IMR-90 (cell line): Measurements from ENCODE around the gene PTGDS. TPM values are rescaled to one million over a fixed set of nuclear protein-coding genes. Genes with fewer than 3 reads are reported as not detected.

ENCODE experiments used
- ATAC-seq: fragments of 200-7000 bp; cut with Tn5 transposase; 2 replicates; pipeline ENCODE4 v1.9.1; 2020; ENCODE audit warnings: low read depth, mild to moderate bottlenecking, moderate library complexity
- BruUV-seq: library from RNA; stranded (reverse); fragments of 400-500 nt; replicated peaks from 2 replicates; lab custom pipeline; 2021; lab: Mats Ljungman, UMichigan
- CTCF ChIA-PET: fragments of 300-600 bp; formaldehyde crosslinking; extraction: SDS; loops from one replicate; lab custom pipeline; 2021; ENCODE audit warnings: antibody characterized with exemption; lab: Yijun Ruan, JAX
- POLR2A ChIA-PET: fragments of 300-600 bp; sonication (Branson Sonifier 250); formaldehyde crosslinking; loops from one replicate; lab custom pipeline; 2022; ENCODE audit warnings: antibody characterized with exemption; ENCODE audit not compliant: unreplicated experiment; lab: Charles Lee
- DNase-seq: peaks from one replicate; pipeline ENCODE4 v3.0.0; 2013
- H2AFZ ChIP-seq: replicated peaks from 2 replicates; pipeline ENCODE3; 2013; ENCODE audit warnings: low read length, mild to moderate bottlenecking; ENCODE audit not compliant: poor library complexity
- H2AK5ac ChIP-seq: 2 replicates; pipeline ENCODE4 v1.6.1; 2013; ENCODE audit warnings: low read depth, low read length, inconsistent platforms
- H2AK9ac ChIP-seq: replicated peaks from 2 replicates; pipeline ENCODE3; 2013; ENCODE audit warnings: mild to moderate bottlenecking, low read depth, low read length, moderate library complexity; ENCODE audit not compliant: poor library complexity
- H2BK120ac ChIP-seq: 2 replicates; pipeline ENCODE4 v1.6.1; 2013; ENCODE audit warnings: low read depth, low read length, inconsistent platforms
- H2BK15ac ChIP-seq: 3 replicates; pipeline ENCODE4 v1.6.1; 2013; ENCODE audit warnings: low read depth, low read length, inconsistent platforms
- H2BK20ac ChIP-seq: 2 replicates; pipeline ENCODE4 v1.6.1; 2013; ENCODE audit warnings: low read depth, mild to moderate bottlenecking, inconsistent platforms, low read length, moderate library complexity
- H2BK5ac ChIP-seq: 2 replicates; pipeline ENCODE4 v1.6.1; 2013; ENCODE audit warnings: mild to moderate bottlenecking, low read depth, low read length, inconsistent platforms; ENCODE audit not compliant: poor library complexity, severe bottlenecking
- H3K14ac ChIP-seq: replicated peaks from 2 replicates; pipeline ENCODE4 v1.6.1; 2013; ENCODE audit warnings: low read depth, low read length, inconsistent platforms
- H3K18ac ChIP-seq: 2 replicates; pipeline ENCODE4 v1.6.1; 2013; ENCODE audit warnings: low read depth, low read length, control low read depth
- H3K23ac ChIP-seq: 2 replicates; pipeline ENCODE4 v1.6.1; 2013; ENCODE audit warnings: low read depth, low read length, inconsistent platforms
- H3K27ac ChIP-seq: 2 replicates; pipeline ENCODE4 v1.5.1; 2013; ENCODE audit warnings: mild to moderate bottlenecking, control low read depth, low read length; ENCODE audit not compliant: insufficient read depth
- H3K27me3 ChIP-seq: 2 replicates; pipeline ENCODE4 v1.6.1; 2013; ENCODE audit warnings: low read length; ENCODE audit not compliant: control insufficient read depth, insufficient read depth
- H3K36me3 ChIP-seq: 2 replicates; pipeline ENCODE4 v1.6.1; 2013; ENCODE audit warnings: low read length, mixed read lengths; ENCODE audit not compliant: control insufficient read depth, insufficient read depth
- H3K4ac ChIP-seq: 2 replicates; pipeline ENCODE4 v1.6.1; 2013; ENCODE audit warnings: low read depth, low read length, inconsistent platforms
- H3K4me1 ChIP-seq: 2 replicates; pipeline ENCODE4 v1.6.1; 2013; ENCODE audit warnings: low read length, mixed read lengths; ENCODE audit not compliant: control insufficient read depth, insufficient read depth
- H3K4me2 ChIP-seq: 2 replicates; pipeline ENCODE4 v1.6.1; 2013; ENCODE audit warnings: low read depth, mild to moderate bottlenecking, control low read depth, low read length, moderate library complexity
- H3K4me3 ChIP-seq: 2 replicates; pipeline ENCODE4 v1.5.1; 2013; ENCODE audit warnings: low read depth, mild to moderate bottlenecking, control low read depth, low read length, moderate library complexity; ENCODE audit not compliant: insufficient read depth
- H3K56ac ChIP-seq: 2 replicates; pipeline ENCODE4 v1.6.1; 2013; ENCODE audit warnings: low read length, inconsistent platforms; ENCODE audit not compliant: insufficient read depth; ENCODE audit errors: extremely low read depth
- H3K79me1 ChIP-seq, 2 experiments: 2 replicates each; pipeline ENCODE4 v1.6.1; 2013; ENCODE audit warnings: low read length in 2 of 2, inconsistent platforms in 1 of 2, low read depth in 1 of 2
- H3K9ac ChIP-seq: 2 replicates; pipeline ENCODE4 v1.6.1; 2013; ENCODE audit warnings: low read depth, low read length, control low read depth
- H3K9me1 ChIP-seq: 2 replicates; pipeline ENCODE4 v1.6.1; 2013; ENCODE audit warnings: low read length, inconsistent platforms; ENCODE audit not compliant: insufficient read depth
- H3K9me3 ChIP-seq: 2 replicates; pipeline ENCODE4 v1.6.1; 2013; ENCODE audit warnings: low read length; ENCODE audit not compliant: control insufficient read depth, insufficient read depth
- H4K20me1 ChIP-seq: 2 replicates; pipeline ENCODE4 v1.6.1; 2013; ENCODE audit warnings: low read length, inconsistent platforms; ENCODE audit not compliant: insufficient read depth
- H4K5ac ChIP-seq: 2 replicates; pipeline ENCODE4 v1.6.1; 2013; ENCODE audit warnings: mild to moderate bottlenecking, low read depth, low read length, control low read depth
- H4K8ac ChIP-seq, 2 experiments: 2 replicates each; pipeline ENCODE4 v1.6.1; 2013; ENCODE audit warnings: low read depth in 2 of 2, low read length in 2 of 2, control low read depth in 1 of 2, inconsistent platforms in 1 of 2
- H4K91ac ChIP-seq: 2 replicates; pipeline ENCODE4 v1.6.1; 2013; ENCODE audit warnings: low read depth, low read length, inconsistent platforms; ENCODE audit not compliant: insufficient read depth
- BHLHE40 ChIP-seq: fragments of 150-350 bp; IDR thresholded peaks from 2 replicates; pipeline ENCODE4 v1.6.1; 2016; ENCODE audit warnings: mild to moderate bottlenecking, low read depth, low read length
- CEBPB ChIP-seq: IDR thresholded peaks from 2 replicates; pipeline ENCODE4 v1.6.1; 2012; ENCODE audit warnings: low read depth, low read length, improper control_type of control experiment
- CHD1 ChIP-seq: IDR thresholded peaks from 2 replicates; pipeline ENCODE4 v1.6.1; 2012; ENCODE audit warnings: low read depth, low read length, improper control_type of control experiment
- FOS ChIP-seq: fragments of 150-350 bp; IDR thresholded peaks from 2 replicates; pipeline ENCODE4 v1.6.1; 2016; ENCODE audit warnings: low read depth, low read length
- MAFK ChIP-seq: IDR thresholded peaks from 2 replicates; pipeline ENCODE4 v1.6.1; 2012; ENCODE audit warnings: low read depth, low read length, improper control_type of control experiment
- MAZ ChIP-seq: IDR thresholded peaks from 2 replicates; pipeline ENCODE4 v1.6.1; 2012; ENCODE audit warnings: low read depth, mild to moderate bottlenecking, low read length, improper control_type of control experiment, moderate library complexity, borderline replicate concordance
- MXI1 ChIP-seq: IDR thresholded peaks from 2 replicates; pipeline ENCODE4 v1.6.1; 2012; ENCODE audit warnings: low read depth, mild to moderate bottlenecking, low read length, moderate library complexity, borderline replicate concordance
- NFE2L2 ChIP-seq: fragments of 150-350 bp; IDR thresholded peaks from 2 replicates; pipeline ENCODE4 v1.6.1; 2016; ENCODE audit warnings: low read depth, mild to moderate bottlenecking, low read length
- POLR2A ChIP-seq: IDR thresholded peaks from 2 replicates; pipeline ENCODE4 v1.6.1; 2012; ENCODE audit warnings: mild to moderate bottlenecking, low read depth, low read length
- RAD21 ChIP-seq: IDR thresholded peaks from 2 replicates; pipeline ENCODE4 v1.6.1; 2012; ENCODE audit warnings: low read length, improper control_type of control experiment
- RCOR1 ChIP-seq: IDR thresholded peaks from 2 replicates; pipeline ENCODE4 v1.6.1; 2012; ENCODE audit warnings: mild to moderate bottlenecking, low read length, improper control_type of control experiment; ENCODE audit not compliant: insufficient replicate concordance
- RFX5 ChIP-seq: IDR thresholded peaks from 2 replicates; pipeline ENCODE4 v1.8.0; 2012; ENCODE audit warnings: low read depth, mild to moderate bottlenecking, low read length, moderate library complexity
- SMC3 ChIP-seq: fragments of 150-350 bp; IDR thresholded peaks from 2 replicates; pipeline ENCODE4 v1.6.1; 2016; ENCODE audit warnings: low read depth, mild to moderate bottlenecking, antibody characterized with exemption, low read length, moderate library complexity
- WGBS, 2 experiments: methylation state at CpG; one replicate each; pipeline versions ENCODE4 v1.1.5 to v1.1.7; 2013; ENCODE audit warnings: missing lambda C conversion rate in 2 of 2; ENCODE audit not compliant: insufficient read length in 1 of 2; ENCODE audit errors: extremely low coverage in 2 of 2; 5-methylcytosine and 5-hydroxymethylcytosine counted together
- dilution Hi-C: fragments of 300-500 bp; cut with HindIII; formaldehyde crosslinking; loops from one replicate; pipeline ENCODE4 v1.14.3; 2018; ENCODE audit warnings: low sequenced_read_pairs; ENCODE audit not compliant: unreplicated experiment
- in situ Hi-C: fragments of 300-500 bp; cut with MboI; formaldehyde crosslinking; loops from 3 replicates; pipeline ENCODE4 v1.14.3; 2019; ENCODE audit warnings: low sequenced_read_pairs, inconsistent platforms, mixed read lengths
- intact Hi-C: fragments of 100-400 bp; cut with micrococcal nuclease; formaldehyde crosslinking; loops from 2 replicates; pipeline ENCODE4 v1.10.0; 2022
- polyA plus RNA-seq, 3 experiments: library from polyadenylated mRNA; depleted of rRNA; stranded (reverse); fragments of >200 nt; gene quantifications; 2 replicates each; pipeline ENCODE4 v1.2.3, GENCODE V29; 2012; ENCODE audit warnings: low replicate concordance in 1 of 3
- total RNA-seq: library from RNA; depleted of rRNA; stranded (reverse); fragments of >200 nt; gene quantifications from 2 replicates; pipeline ENCODE4 v1.2.3, GENCODE V29; 2012
- TF ChIP-seq, protein P1 (sequence below): fragments of 150-350 bp; IDR thresholded peaks from 2 replicates; pipeline ENCODE4 v1.6.1; 2016; ENCODE audit warnings: low read depth, mild to moderate bottlenecking, low read length, moderate library complexity, borderline replicate concordance
- TF ChIP-seq, protein P2 (sequence below): conservative IDR thresholded peaks from 2 replicates; pipeline ENCODE4 v1.5.1; 2012; ENCODE audit warnings: mild to moderate bottlenecking, low read depth, low read length, improper control_type of control experiment
- TF ChIP-seq, protein P3 (sequence below): fragments of 150-350 bp; IDR thresholded peaks from 2 replicates; pipeline ENCODE4 v1.6.1; 2017; ENCODE audit warnings: mild to moderate bottlenecking, antibody characterized with exemption, low read length, low read depth

The PTGDS gene
- total and polyA plus RNA-seq, 2 of the 4 experiments (the other 2 are of a cell fraction) = 1.2 TPM; not detected in 1

DNA sequence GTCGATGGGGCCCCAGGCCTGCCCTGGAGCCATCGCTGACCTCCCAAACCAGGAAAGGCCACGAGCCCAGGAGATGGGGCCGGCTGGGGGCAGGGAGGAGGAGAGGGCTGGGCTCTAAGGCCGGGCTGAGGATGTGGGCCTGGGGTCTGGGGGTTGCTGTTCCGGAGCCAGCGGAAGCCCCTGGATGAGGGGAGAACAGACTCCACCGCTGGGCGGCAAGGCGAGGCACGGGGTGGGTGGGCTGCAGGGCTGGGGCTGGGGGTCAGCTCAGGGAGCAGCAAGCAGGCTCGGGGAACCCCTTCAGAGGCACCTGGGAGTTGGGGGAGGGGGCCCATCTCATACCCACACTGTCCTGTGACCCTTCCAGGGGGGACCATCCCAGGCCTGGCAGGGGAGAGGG is 13.6 kb upstream of the PTGDS start:
- 62% methylated on average over 5 of the region's 12 CpGs; no CpG with 5 or more reads in 1 of the 2 experiments for WGBS, 2 experiments
- intact Hi-C loops = no loop called here
- no peak overlapping the region for H3K4me2 ChIP-seq

More for the DNA sequence above, 13.6 kb upstream of the PTGDS start:
- no peak for DNase-seq
- dilution Hi-C loops (no loop called here), in situ Hi-C loops (no loop called here)
- TF ChIP-seq POLR2A (no peak), CEBPB (no peak), RCOR1 (no peak), MAFK (no peak), SMC3 (no peak), CHD1 (no peak), MAZ (no peak), MXI1 (no peak), NFE2L2 (no peak), RAD21 (no peak), BHLHE40 (no peak), FOS (no peak), RFX5 (no peak)
- TF ChIP-seq, protein P1, sequence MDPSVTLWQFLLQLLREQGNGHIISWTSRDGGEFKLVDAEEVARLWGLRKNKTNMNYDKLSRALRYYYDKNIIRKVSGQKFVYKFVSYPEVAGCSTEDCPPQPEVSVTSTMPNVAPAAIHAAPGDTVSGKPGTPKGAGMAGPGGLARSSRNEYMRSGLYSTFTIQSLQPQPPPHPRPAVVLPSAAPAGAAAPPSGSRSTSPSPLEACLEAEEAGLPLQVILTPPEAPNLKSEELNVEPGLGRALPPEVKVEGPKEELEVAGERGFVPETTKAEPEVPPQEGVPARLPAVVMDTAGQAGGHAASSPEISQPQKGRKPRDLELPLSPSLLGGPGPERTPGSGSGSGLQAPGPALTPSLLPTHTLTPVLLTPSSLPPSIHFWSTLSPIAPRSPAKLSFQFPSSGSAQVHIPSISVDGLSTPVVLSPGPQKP = no peak
- TF ChIP-seq, protein P2, sequence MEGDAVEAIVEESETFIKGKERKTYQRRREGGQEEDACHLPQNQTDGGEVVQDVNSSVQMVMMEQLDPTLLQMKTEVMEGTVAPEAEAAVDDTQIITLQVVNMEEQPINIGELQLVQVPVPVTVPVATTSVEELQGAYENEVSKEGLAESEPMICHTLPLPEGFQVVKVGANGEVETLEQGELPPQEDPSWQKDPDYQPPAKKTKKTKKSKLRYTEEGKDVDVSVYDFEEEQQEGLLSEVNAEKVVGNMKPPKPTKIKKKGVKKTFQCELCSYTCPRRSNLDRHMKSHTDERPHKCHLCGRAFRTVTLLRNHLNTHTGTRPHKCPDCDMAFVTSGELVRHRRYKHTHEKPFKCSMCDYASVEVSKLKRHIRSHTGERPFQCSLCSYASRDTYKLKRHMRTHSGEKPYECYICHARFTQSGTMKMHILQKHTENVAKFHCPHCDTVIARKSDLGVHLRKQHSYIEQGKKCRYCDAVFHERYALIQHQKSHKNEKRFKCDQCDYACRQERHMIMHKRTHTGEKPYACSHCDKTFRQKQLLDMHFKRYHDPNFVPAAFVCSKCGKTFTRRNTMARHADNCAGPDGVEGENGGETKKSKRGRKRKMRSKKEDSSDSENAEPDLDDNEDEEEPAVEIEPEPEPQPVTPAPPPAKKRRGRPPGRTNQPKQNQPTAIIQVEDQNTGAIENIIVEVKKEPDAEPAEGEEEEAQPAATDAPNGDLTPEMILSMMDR = no peak
- TF ChIP-seq, protein P3, sequence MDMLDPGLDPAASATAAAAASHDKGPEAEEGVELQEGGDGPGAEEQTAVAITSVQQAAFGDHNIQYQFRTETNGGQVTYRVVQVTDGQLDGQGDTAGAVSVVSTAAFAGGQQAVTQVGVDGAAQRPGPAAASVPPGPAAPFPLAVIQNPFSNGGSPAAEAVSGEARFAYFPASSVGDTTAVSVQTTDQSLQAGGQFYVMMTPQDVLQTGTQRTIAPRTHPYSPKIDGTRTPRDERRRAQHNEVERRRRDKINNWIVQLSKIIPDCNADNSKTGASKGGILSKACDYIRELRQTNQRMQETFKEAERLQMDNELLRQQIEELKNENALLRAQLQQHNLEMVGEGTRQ = no peak
- H3K14ac ChIP-seq = no peak overlapping the region
- no peak overlapping the region for H4K91ac ChIP-seq
- ChIA-PET POLR2A (no interaction called here), CTCF (no interaction called here)
- H3K79me1 ChIP-seq = no peaks in the 10 kb centered on the region
- no TSS peak for BruUV-seq
- peaks cover 2% of the 10 kb centered on the region; the same call in 1 of the 2 replicates for H3K9me1 ChIP-seq
- H2AFZ ChIP-seq = no peak overlapping the region
- H3K36me3 ChIP-seq = no peaks in the 10 kb centered on the region
- no peak overlapping the region for H3K23ac ChIP-seq
- no peak overlapping the region for H4K5ac ChIP-seq
- H3K27me3 ChIP-seq = peaks cover 21% of the 10 kb centered on the region
- H3K4me1 ChIP-seq = no peaks in the 10 kb centered on the region
- no peaks in the 10 kb centered on the region for H4K20me1 ChIP-seq
- H2BK20ac ChIP-seq = no peak overlapping the region
- no peak overlapping the region for H3K9ac ChIP-seq
- no peak overlapping the region for H2BK5ac ChIP-seq
- no peak overlapping the region for H3K56ac ChIP-seq
- H2AK9ac ChIP-seq = no peak overlapping the region
- H4K8ac ChIP-seq = no peak overlapping the region
- no peak overlapping the region for H2BK15ac ChIP-seq
- H3K27ac ChIP-seq = no peak overlapping the region
- H2BK120ac ChIP-seq = no peak overlapping the region
- no peak overlapping the region for H3K18ac ChIP-seq
- no peaks in the 10 kb centered on the region for H3K9me3 ChIP-seq
- no peak overlapping the region for H3K4me3 ChIP-seq
- H2AK5ac ChIP-seq = no peak overlapping the region
- no peak overlapping the region for H3K4ac ChIP-seq
- no peak for ATAC-seq
